GM18498 (cell line): Measurements from ENCODE around the gene CCDC106.

ENCODE experiments used
- ATAC-seq: cut with Tn5 transposase; IDR thresholded peaks from one replicate; pipeline ENCODE4 v1.9.1; 2021; ENCODE audit warnings: mild to moderate bottlenecking, moderate library complexity; ENCODE audit not compliant: unreplicated experiment

Gene CCDC106

GRCh38 chr19:55613930-55614710 is 33.9 kb upstream of the CCDC106 start:
- no peak for ATAC-seq

GRCh38 chr19:55614711-55615542 is 33.1 kb upstream of the CCDC106 start:
- no peak for ATAC-seq

GRCh38 chr19:55615543-55616394 is 32.2 kb upstream of the CCDC106 start:
- no peak for ATAC-seq

GRCh38 chr19:55616395-55616875 is 31.6 kb upstream of the CCDC106 start:
- ATAC-seq = no peak

- no peak for ATAC-seq
Observed at GRCh38 chr19:55617426-55617825, 30.6 kb upstream of the CCDC106 start.

GRCh38 chr19:55618426-55618825 is 29.6 kb upstream of the CCDC106 start:
- no peak for ATAC-seq

GRCh38 chr19:55619286-55619685 is 28.7 kb upstream of the CCDC106 start:
- ATAC-seq = no peak

GRCh38 chr19:55620410-55621204 is 27.4 kb upstream of the CCDC106 start:
- no peak for ATAC-seq

GRCh38 chr19:55621205-55621672 is 26.8 kb upstream of the CCDC106 start:
- no peak for ATAC-seq

GRCh38 chr19:55621673-55622231 is 26.3 kb upstream of the CCDC106 start:
- ATAC-seq = no peak

- no peak for ATAC-seq
Observed at GRCh38 chr19:55622242-55622969, 25.6 kb upstream of the CCDC106 start.

- no peak for ATAC-seq
Observed at GRCh38 chr19:55623130-55623529, 24.9 kb upstream of the CCDC106 start.

GRCh38 chr19:55623561-55623960 is 24.5 kb upstream of the CCDC106 start:
- no peak for ATAC-seq

GRCh38 chr19:55624109-55625003 is 23.7 kb upstream of the CCDC106 start, which contains the start of gene ZNF784:
Gene ZNF784, minus strand, starts transcription at chr19:55624566. Its CDS starts 5 bp downstream, at chr19:55624561.
- peak; percentile 61 for ATAC-seq

- ATAC-seq = no peak
Observed at GRCh38 chr19:55625004-55625326, 23.0 kb upstream of the CCDC106 start.

- no peak for ATAC-seq
Observed at GRCh38 chr19:55626350-55626749, 21.7 kb upstream of the CCDC106 start.

- no peak for ATAC-seq
Observed at GRCh38 chr19:55632463-55632834, 15.6 kb upstream of the CCDC106 start.

GRCh38 chr19:55633861-55634260 is 14.2 kb upstream of the CCDC106 start:
- ATAC-seq = no peak
